LNCAP (cell line): Measurements from ENCODE around the gene RTBDN.

Experiments used
- TF ChIP-seq, protein P1 (sequence below): fragments of 450-650 bp; IDR thresholded peaks from 2 replicates; pipeline ENCODE4 v1.5.1; 2017; ENCODE audit warnings: mild to moderate bottlenecking

The RTBDN gene

DNA sequence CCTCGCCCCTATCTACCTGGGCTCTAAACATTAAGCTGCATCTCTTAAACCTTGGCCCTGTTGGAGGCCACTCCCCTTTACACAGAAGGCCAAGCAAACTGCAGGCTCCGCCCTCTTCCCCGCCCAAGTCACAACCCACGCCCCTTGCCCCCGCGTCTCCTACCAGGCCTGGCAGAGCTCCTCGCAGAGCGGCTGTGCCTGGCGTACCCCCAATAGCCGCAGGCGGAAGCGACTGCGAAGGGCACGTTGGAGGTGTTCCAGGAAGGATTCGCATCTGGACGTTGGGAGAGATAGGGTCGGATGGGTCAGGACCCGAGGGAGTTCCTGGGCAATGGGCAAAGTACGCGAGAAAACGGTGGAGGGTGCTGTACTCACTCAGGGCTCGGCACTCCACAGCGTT is 5.9 kb downstream of the RTBDN start:
- TF ChIP-seq, protein P1, sequence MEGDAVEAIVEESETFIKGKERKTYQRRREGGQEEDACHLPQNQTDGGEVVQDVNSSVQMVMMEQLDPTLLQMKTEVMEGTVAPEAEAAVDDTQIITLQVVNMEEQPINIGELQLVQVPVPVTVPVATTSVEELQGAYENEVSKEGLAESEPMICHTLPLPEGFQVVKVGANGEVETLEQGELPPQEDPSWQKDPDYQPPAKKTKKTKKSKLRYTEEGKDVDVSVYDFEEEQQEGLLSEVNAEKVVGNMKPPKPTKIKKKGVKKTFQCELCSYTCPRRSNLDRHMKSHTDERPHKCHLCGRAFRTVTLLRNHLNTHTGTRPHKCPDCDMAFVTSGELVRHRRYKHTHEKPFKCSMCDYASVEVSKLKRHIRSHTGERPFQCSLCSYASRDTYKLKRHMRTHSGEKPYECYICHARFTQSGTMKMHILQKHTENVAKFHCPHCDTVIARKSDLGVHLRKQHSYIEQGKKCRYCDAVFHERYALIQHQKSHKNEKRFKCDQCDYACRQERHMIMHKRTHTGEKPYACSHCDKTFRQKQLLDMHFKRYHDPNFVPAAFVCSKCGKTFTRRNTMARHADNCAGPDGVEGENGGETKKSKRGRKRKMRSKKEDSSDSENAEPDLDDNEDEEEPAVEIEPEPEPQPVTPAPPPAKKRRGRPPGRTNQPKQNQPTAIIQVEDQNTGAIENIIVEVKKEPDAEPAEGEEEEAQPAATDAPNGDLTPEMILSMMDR, result no peak

DNA sequence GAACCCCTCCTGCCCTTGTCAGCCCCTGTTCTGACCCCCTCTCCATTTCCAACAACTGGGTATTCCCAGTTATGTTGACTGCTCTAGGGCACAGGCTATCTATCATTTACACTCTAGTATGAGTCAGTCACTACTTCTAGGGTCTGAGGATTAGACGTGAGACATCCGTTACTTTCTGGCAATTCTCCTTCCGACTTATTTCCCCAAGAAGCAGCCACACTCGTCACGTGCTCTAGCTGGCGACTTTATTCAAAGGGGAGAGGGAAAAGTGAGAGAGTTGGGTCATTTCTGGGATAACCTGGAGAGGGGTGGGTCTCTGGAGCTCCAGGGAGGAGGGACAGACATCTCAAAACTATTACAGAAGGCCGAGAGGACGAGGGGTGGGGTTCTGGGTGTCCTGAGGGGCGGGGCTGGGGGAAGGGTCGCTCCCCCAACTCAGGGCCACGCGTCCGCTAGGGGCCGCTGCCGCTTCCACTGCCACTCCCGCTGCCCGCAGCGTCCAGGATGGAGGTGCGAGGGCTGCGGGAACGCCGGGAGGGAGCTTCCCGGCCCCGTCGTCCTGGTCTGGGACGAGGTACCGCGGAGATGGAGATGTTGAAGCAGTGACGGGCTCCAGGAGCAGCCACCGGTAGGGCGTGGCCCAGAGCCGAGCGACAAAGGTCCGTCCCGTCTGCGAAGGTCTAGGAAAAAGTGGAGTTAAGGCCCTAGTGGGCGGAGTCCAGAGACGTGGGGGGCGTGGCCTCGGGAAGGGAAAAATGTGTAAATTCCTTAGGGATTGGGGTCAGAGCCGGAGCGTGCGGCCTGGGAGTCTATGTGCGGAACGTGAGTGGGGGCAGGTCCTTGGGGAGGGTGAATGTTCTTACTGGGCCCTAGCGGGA is 8.9 kb downstream of the RTBDN start:
- TF ChIP-seq, protein P1, result peak; percentile 51; the same call in 1 of the 2 replicates

GRCh38 chr19:12821761-12822160 is 12.6 kb downstream of the RTBDN start:
- TF ChIP-seq, protein P1, result no peak

GRCh38 chr19:12815088-12815487 is 19.3 kb downstream of the RTBDN start:
- TF ChIP-seq, protein P1, result no peak

GRCh38 chr19:12806242-12807081 is 27.9 kb downstream of the RTBDN start, which contains the start of gene RNASEH2A:
Gene RNASEH2A (plus strand): TSS chr19:12806584. CDS start chr19:12806674, 90 bp downstream.
- TF ChIP-seq, protein P1, result no peak

DNA sequence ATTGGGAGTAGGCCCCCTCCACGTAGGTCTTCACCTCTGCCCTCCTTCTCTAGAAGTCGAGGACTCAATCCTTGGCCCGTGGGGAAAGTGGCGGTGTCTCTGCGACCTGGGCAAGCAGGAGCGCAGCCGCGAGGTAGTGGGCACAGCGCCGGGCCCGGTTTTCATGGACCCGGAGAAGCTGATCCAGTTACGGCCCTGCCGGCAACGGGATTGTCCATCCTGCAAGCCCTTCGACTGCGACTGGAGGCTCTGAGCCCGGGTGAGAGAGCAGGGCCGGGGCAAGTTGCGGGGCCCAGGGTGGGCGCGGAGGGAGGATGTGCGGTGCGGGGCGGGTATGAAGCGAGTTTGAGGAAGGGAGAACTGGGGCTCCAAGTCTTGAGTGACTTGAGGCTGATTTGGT is 30.3 kb downstream of the RTBDN start:
- TF ChIP-seq, protein P1, result no peak

DNA sequence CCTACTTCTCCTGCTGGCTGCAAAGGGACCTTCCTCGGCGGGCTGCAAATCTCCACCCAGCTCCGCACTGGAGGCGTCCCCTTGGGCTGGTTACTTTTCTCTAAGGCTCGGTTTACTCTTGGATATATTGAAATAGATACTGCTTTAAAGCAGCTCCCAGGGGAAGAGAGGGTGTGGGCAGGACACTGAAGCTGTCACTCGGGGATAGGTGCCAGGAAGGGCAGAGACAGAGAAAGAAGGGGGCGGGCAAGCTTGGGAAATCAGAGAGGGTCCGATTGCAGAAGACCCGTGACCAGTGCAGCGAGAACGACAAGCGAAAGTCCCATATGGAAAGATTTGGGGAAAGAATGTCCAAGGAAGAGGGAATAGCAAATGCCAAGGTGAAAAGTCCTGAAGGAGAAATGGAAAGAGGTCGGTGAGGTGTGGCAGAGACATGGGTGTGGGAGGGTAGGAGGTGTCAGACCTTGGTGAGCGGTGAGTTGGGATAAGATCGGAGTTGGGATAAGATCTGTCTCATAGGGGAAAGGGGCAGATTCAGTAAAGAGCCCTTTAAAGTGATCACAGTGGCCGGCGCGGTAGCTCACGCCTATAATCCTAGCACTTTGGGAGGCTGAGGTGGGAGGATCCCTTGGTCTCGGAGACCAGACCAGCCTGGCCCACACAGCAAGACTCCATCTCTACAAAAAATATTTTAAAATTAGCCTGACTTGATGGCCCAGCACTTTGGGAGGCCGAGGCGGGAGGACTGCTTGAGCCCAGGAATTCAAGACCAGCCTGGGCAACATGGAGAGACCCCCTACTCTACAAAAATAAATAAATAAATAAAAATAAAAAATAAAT is 31.9 kb downstream of the RTBDN start:
- TF ChIP-seq, protein P1, result no peak
